ENCODE results near the gene SAMD1.
"Not testable (repeated sequence)": the region's sequence is repeated elsewhere in the genome, so short reads cannot be mapped to it uniquely, and the experiment has no call there.

Gene SAMD1

DNA sequence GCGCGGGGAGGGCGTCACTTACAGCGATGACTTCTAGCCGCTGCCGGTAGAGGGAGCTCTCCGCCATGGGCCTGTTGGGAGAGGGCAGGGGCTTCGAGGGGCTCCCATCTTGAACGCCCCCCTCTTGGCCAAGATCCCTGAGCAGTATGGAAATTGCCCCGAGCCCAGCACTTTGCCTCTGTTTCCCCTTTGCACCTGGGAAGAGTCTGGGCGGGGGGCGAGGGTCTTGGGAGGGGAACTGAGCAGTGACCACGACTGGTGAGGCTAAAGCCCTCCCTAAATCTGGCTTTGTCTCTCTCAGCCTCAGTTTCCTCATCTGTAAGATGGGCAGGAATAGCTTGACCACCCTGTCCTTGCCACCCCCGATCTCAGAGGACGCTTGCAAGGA lies 31.5 kb downstream of the SAMD1 start:
- no peak for DNase-seq

DNA sequence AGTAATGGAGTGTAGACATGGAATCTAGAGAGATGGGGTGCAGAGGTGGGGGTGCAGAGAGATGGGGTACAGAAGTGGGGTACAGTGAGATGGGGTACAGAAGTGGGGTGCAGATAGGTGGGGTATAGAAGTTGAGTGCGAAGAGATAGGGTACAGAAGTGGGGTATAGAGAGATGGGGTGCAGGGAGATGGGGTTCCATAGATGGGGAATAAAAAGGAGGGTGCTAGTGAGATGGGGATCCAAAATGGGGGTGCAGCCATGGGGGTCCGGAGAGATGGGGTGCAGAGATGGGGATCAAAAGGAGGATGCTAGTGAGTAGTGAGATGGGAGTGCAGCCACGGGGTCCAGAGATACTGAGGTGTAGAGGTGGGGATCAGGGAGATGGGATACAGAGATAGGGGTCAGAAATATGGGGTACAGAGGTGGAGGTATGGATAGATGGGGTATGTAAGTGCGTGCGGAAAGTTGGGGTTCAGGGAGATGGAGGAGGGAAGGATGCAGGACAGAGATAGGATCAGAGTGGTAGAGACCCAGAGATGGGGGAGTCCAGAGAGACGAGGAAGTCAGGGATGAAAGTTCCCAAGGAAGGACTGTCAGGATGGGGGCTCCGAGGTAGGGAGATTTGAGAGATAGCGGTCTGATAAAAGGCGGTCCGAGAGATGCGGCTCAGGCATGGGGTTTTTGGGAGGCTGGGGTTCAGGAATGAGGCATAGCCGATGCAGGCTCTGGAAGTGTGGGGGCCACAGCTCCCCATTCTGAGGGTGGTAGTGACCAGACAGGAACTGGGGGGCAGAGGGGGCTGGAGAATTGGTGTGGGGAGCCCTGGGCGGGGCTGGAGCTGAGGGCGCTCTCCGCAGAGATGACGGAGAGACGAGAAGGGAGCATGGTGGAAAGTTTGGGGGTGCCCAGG lies 32.1 kb downstream of the SAMD1 start:
- no peak for DNase-seq

DNA sequence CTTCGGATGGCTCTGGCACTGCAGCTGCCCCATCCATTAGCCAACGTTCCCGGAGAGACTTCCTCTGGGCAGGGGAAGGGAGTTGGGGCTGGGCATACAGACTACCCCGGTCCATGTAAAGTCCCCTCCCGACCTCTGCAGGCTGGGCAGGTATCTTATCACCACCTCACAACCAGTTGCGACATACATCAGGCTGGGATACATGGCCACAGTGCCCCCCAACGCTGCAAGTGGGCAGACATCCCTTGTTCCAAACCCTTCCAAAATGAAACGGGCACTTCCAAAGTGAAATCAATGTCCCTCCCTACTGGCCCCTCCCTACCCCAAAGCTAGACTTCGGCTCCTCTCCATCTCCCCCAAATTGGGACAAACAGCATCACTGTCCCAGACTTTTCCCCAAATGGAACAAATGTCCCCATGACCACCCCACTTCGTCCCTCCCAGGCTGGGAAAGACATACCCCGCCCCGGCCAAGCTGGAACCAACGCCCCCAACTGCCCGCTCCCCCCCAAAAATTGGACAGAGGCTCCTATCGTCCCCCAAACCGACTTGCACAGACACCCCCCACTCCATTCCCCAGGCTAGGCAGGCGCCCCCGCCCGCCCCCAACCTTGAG lies 33.7 kb downstream of the SAMD1 start:
- no peak for DNase-seq

DNA sequence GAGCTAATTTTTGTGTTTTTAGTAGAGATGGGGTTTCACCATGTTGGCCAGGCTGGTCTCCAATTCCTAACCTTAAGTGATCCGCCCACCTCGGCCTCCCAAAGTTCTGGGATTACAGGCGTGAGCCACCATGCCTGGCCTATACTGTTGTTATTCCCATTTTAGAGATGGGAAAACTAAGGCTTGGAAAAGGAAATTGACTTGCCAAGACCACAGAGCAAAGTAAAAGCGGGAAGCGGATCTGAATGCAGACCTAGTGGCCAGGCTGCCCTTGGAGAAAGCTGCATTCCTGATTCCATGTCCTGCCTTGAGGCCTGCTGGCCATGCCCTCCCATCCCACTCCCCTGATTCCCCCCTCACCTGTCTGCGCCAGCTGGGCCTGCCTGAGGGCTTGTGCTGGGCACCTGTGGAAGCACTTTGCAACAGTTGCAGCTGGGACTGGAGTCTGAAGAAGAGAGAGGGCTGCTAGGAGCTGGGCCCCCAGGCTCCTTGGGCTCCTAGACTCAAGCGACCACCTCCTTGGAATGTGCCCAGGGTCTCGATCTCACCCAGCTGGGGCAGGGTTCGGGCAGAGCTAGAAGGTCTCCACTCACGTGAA lies 34.4 kb downstream of the SAMD1 start:
- no peak for DNase-seq

DNA sequence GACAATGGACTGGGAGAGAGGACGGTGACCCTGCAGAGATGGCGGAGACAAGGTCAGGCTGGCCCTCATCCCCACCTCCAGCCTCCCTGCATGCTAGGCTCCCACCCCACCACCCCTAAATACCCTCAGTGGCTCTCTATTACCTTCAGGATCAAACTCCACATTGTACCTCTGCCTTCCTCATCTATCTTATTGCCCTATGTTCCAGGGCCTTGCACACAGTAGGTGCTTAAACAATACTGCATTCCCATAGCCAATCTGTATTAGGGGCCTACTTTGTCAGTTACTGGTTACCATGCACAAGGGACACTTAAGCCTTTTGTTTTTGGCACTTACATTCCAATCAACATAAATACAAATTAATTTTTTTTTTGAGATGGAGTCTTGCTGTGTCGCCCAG lies 35.2 kb downstream of the SAMD1 start:
- no peak for DNase-seq

DNA sequence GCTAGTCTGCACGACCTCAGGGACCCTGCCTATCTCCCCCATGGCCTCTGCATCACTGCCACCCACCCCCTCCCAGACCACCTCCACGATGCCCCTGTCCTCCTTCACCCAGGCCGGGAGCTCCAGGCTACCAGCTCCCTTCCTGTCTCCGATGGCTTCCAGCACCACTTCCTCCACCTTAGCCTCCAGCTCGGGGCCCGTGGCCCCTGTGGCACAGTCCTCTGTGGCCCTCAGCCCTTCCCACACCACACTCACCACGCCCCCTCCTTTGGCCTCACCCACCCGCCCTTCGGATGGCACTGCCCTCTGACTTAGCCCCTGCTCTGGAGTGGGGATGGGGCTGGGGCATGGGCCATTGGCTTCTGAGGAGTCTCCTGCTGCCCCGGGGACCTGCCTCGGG lies 35.8 kb downstream of the SAMD1 start:
- no peak for DNase-seq

DNA sequence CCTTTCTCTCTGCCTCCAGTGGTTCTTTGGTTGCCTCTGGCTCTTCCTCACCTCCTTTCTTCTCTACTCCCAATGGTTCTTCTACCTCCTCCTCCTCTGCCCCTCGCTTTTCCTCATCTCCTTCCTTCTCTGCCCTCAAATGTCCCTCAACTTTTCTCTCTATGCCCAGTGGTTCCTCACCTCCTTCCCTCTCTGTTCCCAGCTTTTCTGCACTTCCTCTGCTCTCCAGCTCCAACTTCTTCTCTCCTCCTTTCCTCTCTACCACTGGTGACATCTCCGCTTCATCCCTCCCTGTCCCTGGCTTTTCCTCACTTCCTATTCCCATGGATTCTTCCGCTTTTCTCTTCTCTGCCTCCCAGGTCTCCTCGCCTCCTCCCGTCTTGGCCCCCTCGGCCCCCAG lies 36.5 kb downstream of the SAMD1 start:
- DNase-seq = no peak

DNA sequence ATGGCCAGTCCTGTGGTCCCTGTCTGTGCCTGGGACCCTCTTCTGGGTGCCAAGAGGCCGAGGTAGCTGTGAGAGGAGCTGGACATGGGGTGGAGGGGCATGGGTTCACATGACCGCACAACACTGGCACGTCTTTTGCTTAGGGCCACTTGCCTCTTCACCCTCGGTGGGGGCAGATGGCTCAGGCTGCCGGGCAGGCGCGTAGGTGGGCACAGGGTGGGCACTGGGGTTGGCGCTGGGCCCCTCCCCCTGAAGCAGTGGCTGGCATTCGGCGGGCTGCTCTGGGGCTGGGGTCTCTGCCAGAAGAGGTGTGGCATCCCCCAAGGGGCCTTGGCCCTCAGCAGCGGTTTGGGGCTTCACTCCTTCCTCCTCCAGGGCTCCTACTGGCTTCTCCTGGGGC lies 37.1 kb downstream of the SAMD1 start:
- DNase-seq = no peak

DNA sequence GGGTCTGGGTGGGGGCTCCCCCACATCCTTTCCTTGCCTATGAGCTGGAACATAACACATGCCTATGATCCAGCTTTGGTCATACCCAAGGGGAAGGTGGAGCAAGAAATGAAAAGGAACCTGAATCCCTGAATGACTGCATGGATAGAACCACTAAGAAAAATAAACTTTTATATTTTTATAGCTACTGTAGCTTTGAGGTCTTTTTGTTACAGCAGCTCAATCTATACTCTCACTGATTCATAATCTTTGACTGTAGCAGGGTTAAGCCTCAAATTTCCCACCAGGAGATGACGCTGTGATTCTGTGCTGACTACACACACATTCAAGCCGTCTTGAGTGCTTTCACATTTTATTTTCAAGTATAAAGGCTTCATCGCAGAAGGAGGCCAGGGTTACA lies 37.5 kb downstream of the SAMD1 start:
- no peak for DNase-seq

DNA sequence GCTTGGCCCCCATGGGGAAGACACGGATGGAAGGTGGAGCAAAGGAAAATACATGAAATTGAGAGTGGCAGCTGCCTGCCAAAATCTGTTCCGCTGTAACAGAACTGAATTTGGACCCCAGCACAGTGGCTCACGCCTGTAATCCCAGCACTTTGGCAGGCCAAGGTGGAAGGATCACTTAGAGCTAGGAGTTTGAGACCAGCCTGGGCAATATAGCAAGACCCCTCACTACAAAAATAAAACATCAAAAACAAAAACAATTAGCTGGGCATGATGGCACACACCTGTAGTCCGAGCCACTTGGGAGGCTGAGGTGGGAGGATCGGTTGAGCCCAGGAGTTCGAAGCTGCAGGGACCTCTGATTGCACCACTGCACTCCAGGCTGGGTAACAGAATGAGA lies 38.1 kb downstream of the SAMD1 start:
- no peak for DNase-seq

DNA sequence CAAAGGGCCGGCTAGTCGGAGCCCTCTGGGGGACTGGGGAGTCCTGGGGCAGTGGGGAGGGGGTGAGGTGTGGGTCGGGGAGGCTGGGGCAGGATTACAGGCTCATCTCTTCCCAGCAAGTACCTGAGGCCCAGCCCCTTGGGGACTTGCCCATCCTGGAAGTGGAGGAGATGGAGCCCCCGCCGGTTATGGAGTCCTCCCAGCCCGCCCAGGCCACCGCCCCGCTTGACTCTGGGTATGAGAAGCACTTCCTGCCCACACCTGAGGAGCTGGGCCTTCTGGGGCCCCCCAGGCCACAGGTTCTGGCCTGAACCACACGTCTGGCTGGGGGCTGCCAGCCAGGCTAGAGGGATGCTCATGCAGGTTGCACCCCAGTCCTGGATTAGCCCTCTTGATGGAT lies 38.6 kb downstream of the SAMD1 start:
- no peak for DNase-seq

DNA sequence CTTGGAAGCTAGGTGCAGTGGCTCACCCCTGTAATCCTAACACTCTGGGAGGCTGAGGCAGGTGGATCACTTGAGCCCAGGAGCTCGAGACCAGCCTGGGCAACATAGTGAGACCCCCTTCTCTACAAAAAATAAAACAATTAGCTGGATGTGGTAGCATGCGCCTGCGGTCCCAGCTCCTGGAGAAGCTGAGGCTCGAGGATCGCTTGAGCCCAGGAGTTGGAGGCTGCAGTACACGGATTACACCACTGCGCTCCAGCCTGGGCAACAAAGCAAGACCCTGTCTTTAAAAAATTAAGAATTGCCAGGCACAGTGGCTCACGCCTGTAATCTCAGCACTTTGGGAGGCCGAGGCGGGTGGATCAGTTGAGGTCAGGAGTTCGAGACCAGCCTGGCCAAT lies 39.6 kb downstream of the SAMD1 start:
- DNase-seq = not testable (repeated sequence)

DNA sequence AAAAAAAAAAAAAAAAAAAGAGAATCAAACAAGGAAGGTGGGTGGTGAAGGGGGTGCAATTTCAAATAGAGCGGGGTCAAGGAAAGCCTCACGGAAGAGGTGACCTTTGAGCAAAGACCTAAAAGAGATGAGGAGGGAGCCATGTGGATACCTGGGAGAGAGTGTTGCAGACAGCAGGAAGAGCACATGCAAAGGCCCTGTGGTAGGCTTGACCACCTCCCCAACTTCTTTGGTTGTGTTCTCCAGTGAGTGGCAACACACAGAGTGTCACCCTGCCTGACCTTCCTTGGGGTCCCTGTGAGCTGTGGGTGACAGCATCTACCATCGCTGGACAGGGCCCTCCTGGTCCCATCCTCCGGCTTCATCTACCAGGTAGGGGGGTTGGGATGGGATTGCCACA lies 40.0 kb downstream of the SAMD1 start:
- DNase-seq = no peak

DNA sequence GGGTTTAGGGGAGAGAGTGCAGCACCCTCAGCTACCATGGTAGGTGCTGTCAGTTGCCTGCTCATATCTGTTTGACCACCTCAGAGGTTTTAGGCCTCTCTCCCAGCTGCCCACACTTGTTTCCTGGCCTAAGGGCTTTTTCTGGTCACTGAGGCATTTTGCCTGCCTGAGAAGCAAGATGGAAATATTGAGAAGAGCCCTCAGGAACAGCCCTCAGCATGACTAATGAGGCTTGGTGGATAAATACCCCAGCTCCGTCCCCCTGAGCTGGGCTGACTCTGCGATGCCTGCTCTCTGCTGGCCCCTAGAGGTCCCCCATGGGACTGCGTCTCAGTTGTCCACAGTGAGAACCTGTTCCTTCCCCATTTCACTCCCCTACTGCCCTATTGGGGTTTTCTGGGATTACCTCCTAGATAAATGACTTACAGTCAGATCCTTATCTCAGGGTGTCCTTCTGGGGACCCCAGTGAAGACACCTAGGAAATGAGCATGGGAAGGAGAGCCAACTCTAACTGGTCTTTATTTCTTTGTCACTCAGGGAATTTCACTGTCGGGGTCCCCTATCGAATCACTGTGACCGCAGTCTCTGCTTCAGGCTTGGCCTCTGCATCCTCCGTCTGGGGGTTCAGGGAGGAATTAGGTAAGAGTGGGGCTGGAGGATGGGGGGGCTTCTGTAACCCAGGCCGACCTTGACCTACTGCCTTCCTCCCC lies 42.0 kb downstream of the SAMD1 start:
- DNase-seq = peak in 1 of 2 experiments; percentile 40

DNA sequence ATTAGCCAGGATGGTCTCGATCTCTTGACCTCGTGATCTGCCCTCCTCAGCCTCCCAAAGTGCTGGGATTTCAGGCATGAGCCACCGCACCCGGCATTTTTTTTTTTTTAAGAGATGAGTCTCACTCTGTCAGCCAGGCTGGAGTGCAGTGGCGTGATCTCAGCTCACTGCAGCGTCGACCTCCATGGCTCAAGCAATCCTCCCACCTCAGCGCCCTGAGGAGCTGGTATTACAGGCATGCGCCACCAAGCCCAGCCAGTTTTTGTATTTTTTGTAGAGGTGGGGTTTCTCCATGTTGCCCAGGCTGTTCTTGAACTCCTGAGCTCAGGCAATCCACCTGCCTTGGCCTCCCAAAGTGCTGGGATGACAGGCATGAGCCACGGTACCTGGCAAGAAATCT lies 42.7 kb downstream of the SAMD1 start:
- DNase-seq = not testable (repeated sequence)

DNA sequence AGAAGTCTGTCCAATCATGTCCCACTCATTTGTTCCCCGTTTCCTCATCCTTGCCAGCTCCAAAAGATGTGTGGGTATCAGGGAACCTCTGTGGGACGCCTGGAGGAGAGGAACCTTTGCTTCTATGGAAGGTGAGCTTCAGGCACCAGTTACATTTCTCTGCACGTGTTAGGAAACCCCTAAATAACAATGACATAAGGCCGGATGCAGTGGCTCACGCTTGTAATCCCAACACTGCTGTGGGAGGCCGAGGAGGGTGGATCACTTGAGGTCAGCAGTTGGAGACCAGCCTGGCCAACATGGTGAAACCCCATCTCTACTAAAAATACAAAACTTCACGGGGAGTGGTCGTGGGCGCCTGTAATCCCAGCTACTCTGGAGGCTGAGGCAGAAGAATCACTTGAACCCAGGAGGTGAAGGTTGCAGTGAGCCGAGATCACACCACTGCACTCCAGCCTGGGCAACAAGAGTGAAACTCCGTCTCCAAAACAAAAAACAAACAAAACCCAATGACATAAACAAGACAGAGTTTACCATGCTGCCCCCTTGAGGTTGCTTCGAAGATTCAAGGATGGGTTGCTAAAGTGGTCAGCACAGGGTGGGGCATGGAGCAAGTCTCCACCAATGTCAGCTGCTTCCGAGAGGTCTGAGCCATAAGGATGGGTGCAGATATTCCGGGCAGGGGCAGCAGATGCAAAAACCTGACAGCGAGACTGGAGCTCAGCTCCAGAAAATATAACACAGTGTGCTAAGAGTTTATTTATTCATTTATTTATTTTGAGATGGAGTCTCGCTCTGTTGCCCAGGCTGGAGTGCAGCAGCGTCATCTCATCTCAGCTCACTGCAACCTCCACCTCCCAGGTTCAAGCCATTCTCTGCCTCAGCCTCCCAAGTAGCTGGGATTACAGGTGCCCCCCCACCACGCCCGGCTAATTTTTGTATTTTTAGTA lies 47.6 kb downstream of the SAMD1 start:
- DNase-seq = peak in 1 of 2 experiments; percentile 57

DNA sequence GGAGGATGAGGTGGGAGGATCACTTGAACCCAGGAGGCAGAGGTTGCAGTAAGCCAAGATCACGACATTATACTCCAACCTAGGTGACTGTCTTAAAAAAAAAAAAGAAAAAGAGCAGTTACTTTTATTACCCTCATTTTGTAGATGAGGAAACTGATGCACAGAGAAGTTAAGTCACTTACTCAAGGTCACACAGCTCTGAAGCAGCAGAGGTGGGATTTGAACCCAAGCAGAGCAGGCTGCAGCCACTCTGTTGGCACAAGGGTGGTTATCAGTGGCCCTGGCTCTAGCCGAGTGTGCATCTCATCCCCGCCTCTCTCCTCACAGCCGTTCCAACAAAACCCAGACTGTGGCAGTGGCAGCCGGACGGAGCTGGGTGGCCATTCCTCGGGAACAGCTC lies 51.4 kb downstream of the SAMD1 start:
- no peak for DNase-seq

Data from NCI-H526 (cell line).